HepG2 (cell line): ENCODE results near the gene MCFD2. TPM values are rescaled to one million over a fixed set of nuclear protein-coding genes. Genes with fewer than 3 reads are reported as not detected.

Experiments
- ELF4 ChIP-seq: sonication (generic); formaldehyde crosslinking; IDR thresholded peaks from 2 replicates; pipeline ENCODE4 v1.5.0; 2020; ENCODE audit warnings: missing genetic modification reagents, mild to moderate bottlenecking, moderate library complexity, borderline replicate concordance
- FOXC1 ChIP-seq: sonication (generic); formaldehyde crosslinking; IDR thresholded peaks from 2 replicates; pipeline ENCODE4 v1.8.0; 2022; ENCODE audit warnings: mild to moderate bottlenecking, missing genetic modification reagents, borderline replicate concordance
- FOXJ3 ChIP-seq: sonication (generic); formaldehyde crosslinking; IDR thresholded peaks from 2 replicates; pipeline ENCODE4 v1.4.0; 2020; ENCODE audit warnings: missing genetic modification reagents, mild to moderate bottlenecking, borderline replicate concordance
- HHEX ChIP-seq: IDR thresholded peaks from 2 replicates; pipeline ENCODE4 v1.6.1; 2016; ENCODE audit warnings: control low read depth
- HNRNPLL ChIP-seq: fragments of 200-400 bp; formaldehyde crosslinking; IDR thresholded peaks from 2 replicates; pipeline ENCODE4 v1.6.1; 2017; ENCODE audit warnings: mild to moderate bottlenecking, low read depth, low read length; ENCODE audit not compliant: poor library complexity, severe bottlenecking
- HOXA5 ChIP-seq: sonication (generic); formaldehyde crosslinking; IDR thresholded peaks from 2 replicates; pipeline ENCODE4 v1.4.0; 2020; ENCODE audit warnings: missing genetic modification reagents
- KLF11 ChIP-seq: IDR thresholded peaks from 2 replicates; pipeline ENCODE4 v1.6.1; 2016; ENCODE audit warnings: missing compliant biosample characterization
- MXI1 ChIP-seq: IDR thresholded peaks from 3 replicates; pipeline ENCODE4 v1.6.1; 2012; ENCODE audit warnings: low read depth, low read length, inconsistent platforms, borderline replicate concordance
- PAX8 ChIP-seq: sonication (generic); formaldehyde crosslinking; IDR thresholded peaks from 2 replicates; pipeline ENCODE4 v1.8.0; 2022; ENCODE audit warnings: mild to moderate bottlenecking, missing genetic modification reagents, borderline replicate concordance
- RBAK ChIP-seq: sonication (generic); formaldehyde crosslinking; IDR thresholded peaks from 2 replicates; pipeline ENCODE4 v1.5.1; 2020; ENCODE audit warnings: mild to moderate bottlenecking, missing genetic modification reagents
- SIN3B ChIP-seq: fragments of 150-350 bp; IDR thresholded peaks from 2 replicates; pipeline ENCODE4 v1.6.1; 2014; ENCODE audit warnings: low read length
- ZNF367 ChIP-seq: sonication (generic); formaldehyde crosslinking; IDR thresholded peaks from 2 replicates; pipeline ENCODE4 v1.4.0; 2020; ENCODE audit warnings: missing genetic modification reagents, borderline replicate concordance
- ZNF703 ChIP-seq: sonication (generic); formaldehyde crosslinking; IDR thresholded peaks from 2 replicates; pipeline ENCODE4 v1.5.1; 2020; ENCODE audit warnings: missing genetic modification reagents, mild to moderate bottlenecking, moderate library complexity, borderline replicate concordance
- ZNF841 ChIP-seq: sonication (generic); formaldehyde crosslinking; IDR thresholded peaks from 2 replicates; pipeline ENCODE4 v1.8.1; 2023; ENCODE audit warnings: missing genetic modification reagents, borderline replicate concordance
- ZSCAN21 ChIP-seq: sonication (generic); formaldehyde crosslinking; IDR thresholded peaks from 2 replicates; pipeline ENCODE4 v1.8.0; 2022; ENCODE audit warnings: mild to moderate bottlenecking, missing genetic modification reagents, moderate library complexity, borderline replicate concordance
- ZSCAN29 ChIP-seq: sonication (generic); formaldehyde crosslinking; conservative IDR thresholded peaks from 2 replicates; pipeline ENCODE4 v1.4.0; 2020; ENCODE audit warnings: mild to moderate bottlenecking, missing genetic modification reagents
- polyA plus RNA-seq, 8 experiments: library from polyadenylated mRNA; depleted of rRNA in 3 of 8; stranded (reverse) in 7 of 8; unstranded in 1 of 8; fragments of >200 nt; fragmentation: Illumina TruSeq in 4 of 8; extraction: Trizol in 4 of 8; gene quantifications; 2 replicates each; pipeline versions ENCODE4 v1.2.1 to v1.2.3, GENCODE V29; 2011 to 2016; ENCODE audit warnings: low read depth in 4 of 8, missing spikeins in 1 of 8, mixed read lengths in 1 of 8; ENCODE audit not compliant: insufficient read depth in 1 of 8
- total RNA-seq, 5 experiments: library from RNA; depleted of rRNA; stranded (reverse); fragments of >200 nt; fragmentation: Illumina TruSeq; extraction: Trizol; gene quantifications; 2 replicates each; pipeline ENCODE4 v1.2.3, GENCODE V29; 2016; ENCODE audit warnings: low read depth in 1 of 5
- TF ChIP-seq, protein P1 (sequence below): sonication (generic); formaldehyde crosslinking; IDR thresholded peaks from one replicate; pipeline ENCODE4 v1.5.1; 2020; ENCODE audit warnings: mild to moderate bottlenecking, missing genetic modification reagents; ENCODE audit errors: not compliant biosample characterization
- TF ChIP-seq, protein P2 (sequence below): IDR thresholded peaks from 2 replicates; pipeline ENCODE4 v1.6.1; 2016; ENCODE audit warnings: missing biosample characterization, missing genetic modification reagents, low read depth
- TF ChIP-seq, protein P3 (sequence below): sonication (generic); formaldehyde crosslinking; IDR thresholded peaks from 2 replicates; pipeline ENCODE4 v1.5.0; 2020; ENCODE audit warnings: missing genetic modification reagents

MCFD2 gene
- total and polyA plus RNA-seq, 2 of the 13 experiments (the other 11 are each of a cell fraction or from before 2014, with no cell fraction given): 183 to 232 TPM

DNA sequence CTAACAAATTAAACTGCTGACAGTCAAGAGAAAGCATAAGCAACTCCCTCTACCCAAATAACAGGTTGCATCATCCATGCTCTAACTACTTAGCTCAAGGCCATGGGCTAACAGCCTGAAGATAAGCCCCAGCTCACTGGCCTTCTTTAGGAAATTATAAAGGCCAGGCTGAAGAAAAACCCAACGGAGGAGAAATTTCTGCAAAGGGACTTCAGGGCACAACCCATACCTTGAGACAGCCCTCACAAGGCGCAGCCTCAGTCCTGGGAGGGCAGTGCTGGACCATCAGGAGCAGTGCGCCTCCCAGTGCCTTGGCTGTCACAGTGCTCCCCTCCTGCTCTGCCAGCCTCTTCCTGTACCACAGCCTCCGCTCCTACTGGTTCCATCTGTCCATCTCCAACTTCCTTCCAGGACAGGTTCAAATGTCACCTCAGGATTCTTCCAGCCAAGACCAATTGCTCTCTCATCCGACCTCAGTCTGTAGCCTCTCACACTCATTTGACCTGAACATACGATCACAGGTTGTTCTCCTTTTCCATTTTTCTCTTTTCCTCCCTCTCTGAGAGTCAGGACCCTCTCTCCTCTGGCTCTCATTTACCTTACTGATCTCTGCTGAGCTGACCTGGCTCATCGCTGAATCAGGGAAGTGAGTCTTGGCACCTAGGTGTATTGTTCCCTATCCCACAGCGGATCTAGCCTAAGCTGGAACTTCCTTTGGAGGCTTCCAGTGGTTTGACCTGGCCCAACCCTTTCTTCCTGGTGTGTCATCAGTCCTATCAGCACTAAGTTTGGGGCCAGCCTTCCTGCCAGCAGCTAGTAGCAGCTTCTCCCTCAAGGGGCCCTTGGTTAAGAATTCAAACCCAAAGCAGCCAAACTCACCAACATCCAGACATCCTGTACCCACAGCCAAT lies 1.9 kb downstream of the MCFD2 start (continued):
- TF ChIP-seq, protein P1, sequence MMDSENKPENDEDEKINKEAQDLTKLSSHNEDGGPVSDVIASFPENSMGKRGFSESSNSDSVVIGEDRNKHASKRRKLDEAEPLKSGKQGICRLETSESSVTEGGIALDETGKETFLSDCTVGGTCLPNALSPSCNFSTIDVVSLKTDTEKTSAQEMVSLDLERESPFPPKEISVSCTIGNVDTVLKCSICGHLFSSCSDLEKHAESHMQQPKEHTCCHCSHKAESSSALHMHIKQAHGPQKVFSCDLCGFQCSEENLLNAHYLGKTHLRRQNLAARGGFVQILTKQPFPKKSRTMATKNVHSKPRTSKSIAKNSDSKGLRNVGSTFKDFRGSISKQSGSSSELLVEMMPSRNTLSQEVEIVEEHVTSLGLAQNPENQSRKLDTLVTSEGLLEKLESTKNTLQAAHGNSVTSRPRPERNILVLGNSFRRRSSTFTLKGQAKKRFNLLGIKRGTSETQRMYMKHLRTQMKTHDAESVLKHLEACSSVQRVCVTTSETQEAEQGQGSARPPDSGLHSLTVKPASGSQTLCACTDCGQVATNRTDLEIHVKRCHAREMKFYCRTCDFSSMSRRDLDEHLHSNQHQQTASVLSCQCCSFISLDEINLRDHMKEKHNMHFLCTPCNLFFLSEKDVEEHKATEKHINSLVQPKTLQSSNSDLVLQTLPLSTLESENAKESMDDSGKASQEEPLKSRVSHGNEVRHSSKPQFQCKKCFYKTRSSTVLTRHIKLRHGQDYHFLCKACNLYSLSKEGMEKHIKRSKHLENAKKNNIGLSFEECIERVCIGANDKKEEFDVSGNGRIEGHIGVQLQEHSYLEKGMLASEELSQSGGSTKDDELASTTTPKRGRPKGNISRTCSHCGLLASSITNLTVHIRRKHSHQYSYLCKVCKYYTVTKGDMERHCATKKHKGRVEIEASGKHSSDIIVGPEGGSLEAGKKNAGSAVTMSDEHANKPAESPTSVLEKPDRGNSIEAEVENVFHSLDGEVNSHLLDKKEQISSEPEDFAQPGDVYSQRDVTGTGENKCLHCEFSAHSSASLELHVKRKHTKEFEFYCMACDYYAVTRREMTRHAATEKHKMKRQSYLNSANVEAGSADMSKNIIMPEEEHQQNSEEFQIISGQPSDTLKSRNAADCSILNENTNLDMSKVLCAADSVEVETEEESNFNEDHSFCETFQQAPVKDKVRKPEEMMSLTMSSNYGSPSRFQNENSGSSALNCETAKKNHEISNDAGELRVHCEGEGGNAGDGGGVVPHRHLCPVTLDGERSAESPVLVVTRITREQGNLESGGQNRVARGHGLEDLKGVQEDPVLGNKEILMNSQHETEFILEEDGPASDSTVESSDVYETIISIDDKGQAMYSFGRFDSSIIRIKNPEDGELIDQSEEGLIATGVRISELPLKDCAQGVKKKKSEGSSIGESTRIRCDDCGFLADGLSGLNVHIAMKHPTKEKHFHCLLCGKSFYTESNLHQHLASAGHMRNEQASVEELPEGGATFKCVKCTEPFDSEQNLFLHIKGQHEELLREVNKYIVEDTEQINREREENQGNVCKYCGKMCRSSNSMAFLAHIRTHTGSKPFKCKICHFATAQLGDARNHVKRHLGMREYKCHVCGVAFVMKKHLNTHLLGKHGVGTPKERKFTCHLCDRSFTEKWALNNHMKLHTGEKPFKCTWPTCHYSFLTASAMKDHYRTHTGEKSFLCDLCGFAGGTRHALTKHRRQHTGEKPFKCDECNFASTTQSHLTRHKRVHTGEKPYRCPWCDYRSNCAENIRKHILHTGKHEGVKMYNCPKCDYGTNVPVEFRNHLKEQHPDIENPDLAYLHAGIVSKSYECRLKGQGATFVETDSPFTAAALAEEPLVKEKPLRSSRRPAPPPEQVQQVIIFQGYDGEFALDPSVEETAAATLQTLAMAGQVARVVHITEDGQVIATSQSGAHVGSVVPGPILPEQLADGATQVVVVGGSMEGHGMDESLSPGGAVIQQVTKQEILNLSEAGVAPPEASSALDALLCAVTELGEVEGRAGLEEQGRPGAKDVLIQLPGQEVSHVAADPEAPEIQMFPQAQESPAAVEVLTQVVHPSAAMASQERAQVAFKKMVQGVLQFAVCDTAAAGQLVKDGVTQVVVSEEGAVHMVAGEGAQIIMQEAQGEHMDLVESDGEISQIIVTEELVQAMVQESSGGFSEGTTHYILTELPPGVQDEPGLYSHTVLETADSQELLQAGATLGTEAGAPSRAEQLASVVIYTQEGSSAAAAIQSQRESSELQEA (CRISPR knock-in tag): no peak
- TF ChIP-seq PAX8 (no peak), SIN3B (no peak), HOXA5 (no peak), KLF11 (CRISPR knock-in tag) (no peak; the same call in 1 of the 2 replicates), HNRNPLL (no peak), RBAK (no peak), ZNF367 (CRISPR knock-in tag) (no peak), HHEX (CRISPR knock-in tag) (no peak), ELF4 (CRISPR knock-in tag) (no peak), ZNF703 (no peak), FOXC1 (CRISPR knock-in tag) (no peak; the same call in none of the 2 replicates), ZNF841 (CRISPR knock-in tag) (no peak), MXI1 (no peak), FOXJ3 (peak; percentile 43; the same call in 1 of the 2 replicates), ZSCAN29 (CRISPR knock-in tag) (0 out of 2 replicates have a peak, but pooled peaks have one; percentile 65), ZSCAN21 (peak; percentile 28; the same call in 1 of the 2 replicates)
- TF ChIP-seq, protein P2, sequence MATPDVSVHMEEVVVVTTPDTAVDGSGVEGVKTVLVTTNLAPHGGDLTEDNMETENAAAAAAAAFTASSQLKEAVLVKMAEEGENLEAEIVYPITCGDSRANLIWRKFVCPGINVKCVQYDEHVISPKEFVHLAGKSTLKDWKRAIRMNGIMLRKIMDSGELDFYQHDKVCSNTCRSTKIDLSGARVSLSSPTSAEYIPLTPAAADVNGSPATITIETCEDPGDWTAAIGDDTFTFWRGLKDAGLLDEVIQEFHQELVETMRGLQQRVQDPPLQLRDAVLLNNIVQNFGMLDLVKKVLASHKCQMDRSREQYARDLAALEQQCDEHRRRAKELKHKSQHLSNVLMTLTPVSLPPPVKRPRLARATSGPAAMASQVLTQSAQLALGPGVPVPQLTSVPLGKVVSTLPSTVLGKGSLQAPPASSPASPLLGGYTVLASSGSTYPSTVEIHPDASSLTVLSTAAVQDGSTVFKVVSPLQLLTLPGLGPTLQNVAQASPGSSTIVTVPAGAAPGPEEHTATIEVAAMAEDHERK (CRISPR knock-in tag): no peak
- TF ChIP-seq, protein P3, sequence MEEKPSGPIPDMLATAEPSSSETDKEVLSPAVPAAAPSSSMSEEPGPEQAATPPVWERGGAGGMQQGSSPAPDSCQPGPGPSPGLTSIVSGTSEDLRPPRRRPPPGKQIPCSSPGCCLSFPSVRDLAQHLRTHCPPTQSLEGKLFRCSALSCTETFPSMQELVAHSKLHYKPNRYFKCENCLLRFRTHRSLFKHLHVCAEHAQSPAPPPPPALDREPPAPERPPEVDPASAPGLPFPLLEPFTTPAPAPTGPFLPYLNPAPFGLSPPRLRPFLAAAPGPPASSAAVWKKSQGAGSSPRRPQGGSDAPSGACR (CRISPR knock-in tag): no peak
